ENCODE measurements around the gene TPRG1L. TPM values are rescaled to one million over a fixed set of nuclear protein-coding genes. Genes with fewer than 3 reads are reported as not detected.

Gene TPRG1L
- total RNA-seq, 2 experiments from 2014 or later, result 15.9 to 17.3 TPM

DNA sequence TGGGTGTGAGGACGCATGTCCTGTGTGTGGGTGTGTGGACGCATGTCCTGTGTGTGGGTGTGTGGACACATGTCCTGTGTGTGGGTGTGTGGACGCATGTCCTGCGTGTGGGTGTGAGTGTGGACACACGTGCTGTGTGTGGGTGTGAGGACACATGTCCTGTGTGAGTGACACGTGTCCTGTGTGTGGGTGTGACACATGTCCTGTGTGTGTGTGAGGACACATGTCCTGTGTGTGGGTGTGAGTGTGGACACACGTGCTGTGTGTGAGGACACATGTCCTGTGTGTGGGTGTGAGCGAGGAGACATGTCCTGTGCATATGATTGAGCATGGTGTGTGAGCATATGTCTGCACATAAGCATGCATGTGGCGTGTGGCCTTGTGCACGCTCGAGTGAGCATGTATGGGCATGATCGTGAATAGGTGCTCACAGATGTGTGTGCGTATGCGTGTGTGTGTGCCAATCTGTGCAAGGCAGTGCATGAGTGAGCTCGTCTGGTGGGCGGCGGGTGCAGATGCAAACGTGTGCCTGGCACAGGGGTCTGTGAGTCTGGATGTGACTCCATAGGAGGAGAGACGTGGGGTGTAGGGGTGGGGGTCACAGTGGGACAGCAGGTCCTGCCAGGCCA, 38.8 kb upstream of the TPRG1L start:
- ChIA-PET POLR2A (no interaction called here), CTCF (no interaction called here)
- Mint-ChIP-seq H3K4me1 (no peaks in the 10 kb centered on the region), H3K36me3 (ENCODE audit: low read depth) (no peaks in the 10 kb centered on the region), H3K9me3 (no peaks in the 10 kb centered on the region), H3K4me3 (no peak overlapping the region), H3K27ac (no peak overlapping the region), H3K27me3 (no peaks in the 10 kb centered on the region)
- no peak for DNase-seq

DNA sequence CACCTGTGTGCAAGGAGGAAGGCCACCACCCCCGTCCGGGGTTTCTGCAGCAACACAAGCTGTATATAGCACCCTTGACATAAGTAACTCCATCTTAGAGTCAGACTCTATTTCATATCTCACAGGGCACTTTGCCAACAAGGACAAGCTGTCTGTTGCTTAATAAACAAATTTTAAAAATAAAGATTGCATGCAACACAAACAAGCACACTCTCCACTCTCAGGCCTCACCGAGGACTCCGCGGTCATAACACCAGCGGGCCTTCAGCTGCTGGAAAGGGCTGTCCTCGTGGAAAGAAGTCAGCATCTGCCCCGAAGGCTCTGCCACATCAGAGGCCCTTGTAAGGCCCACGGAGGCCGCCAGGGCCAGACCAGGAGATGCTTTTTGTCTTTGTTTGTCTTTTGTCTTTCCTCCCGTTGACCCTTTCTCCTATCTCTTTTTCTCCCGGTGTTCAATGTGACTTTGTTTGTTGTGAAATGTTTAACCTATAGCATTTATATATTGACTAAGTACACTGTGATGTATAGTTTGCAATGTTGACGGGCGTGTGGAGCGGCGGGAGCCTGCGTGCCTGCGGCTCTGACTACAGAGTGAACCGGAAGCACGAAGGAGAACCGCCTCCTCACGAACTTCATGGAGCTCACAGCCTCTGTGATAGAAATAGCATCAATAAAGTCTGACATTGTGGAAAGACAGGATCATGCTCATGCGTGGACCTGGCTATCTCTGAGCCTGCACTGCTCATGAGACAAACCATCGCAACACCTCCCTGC, 37.6 kb upstream of the TPRG1L start:
- H3K9me3 Mint-ChIP-seq, result no peaks in the 10 kb centered on the region
- POLR2A ChIA-PET, result no interaction called here
- no peak overlapping the region for H3K27ac Mint-ChIP-seq
- no peak overlapping the region for H3K4me3 Mint-ChIP-seq
- no peak for DNase-seq
- H3K27me3 Mint-ChIP-seq, result no peaks in the 10 kb centered on the region
- no peaks in the 10 kb centered on the region for H3K4me1 Mint-ChIP-seq
- no peaks in the 10 kb centered on the region for H3K36me3 Mint-ChIP-seq (ENCODE audit: low read depth)
- CTCF ChIA-PET, result no interaction called here

- ChIA-PET POLR2A (no interaction called here), CTCF (no interaction called here)
- no peaks in the 10 kb centered on the region for H3K27me3 Mint-ChIP-seq
- H3K36me3 Mint-ChIP-seq (ENCODE audit: low read depth), result no peaks in the 10 kb centered on the region
- no peak overlapping the region for H3K27ac Mint-ChIP-seq
- no peaks in the 10 kb centered on the region for H3K4me1 Mint-ChIP-seq
- DNase-seq, result no peak
- H3K9me3 Mint-ChIP-seq, result no peaks in the 10 kb centered on the region
- H3K4me3 Mint-ChIP-seq, result no peak overlapping the region
These were observed 36.4 kb upstream of the TPRG1L start for GRCh38 chr1:3588395-3588794.

- POLR2A ChIA-PET, result no interaction called here
- Mint-ChIP-seq H3K36me3 (ENCODE audit: low read depth) (no peaks in the 10 kb centered on the region), H3K4me3 (no peak overlapping the region), H3K27ac (no peak overlapping the region), H3K9me3 (no peaks in the 10 kb centered on the region), H3K4me1 (no peaks in the 10 kb centered on the region), H3K27me3 (no peaks in the 10 kb centered on the region)
- CTCF ChIA-PET, result interaction anchor here (1.1 kb wide), 1 partner anchor 29 kb away, joined by 3 read pairs; no protein-coding TSS in a partner anchor
- DNase-seq, result no peak
These were observed 34.6 kb upstream of the TPRG1L start for GRCh38 chr1:3590139-3590763.

DNA sequence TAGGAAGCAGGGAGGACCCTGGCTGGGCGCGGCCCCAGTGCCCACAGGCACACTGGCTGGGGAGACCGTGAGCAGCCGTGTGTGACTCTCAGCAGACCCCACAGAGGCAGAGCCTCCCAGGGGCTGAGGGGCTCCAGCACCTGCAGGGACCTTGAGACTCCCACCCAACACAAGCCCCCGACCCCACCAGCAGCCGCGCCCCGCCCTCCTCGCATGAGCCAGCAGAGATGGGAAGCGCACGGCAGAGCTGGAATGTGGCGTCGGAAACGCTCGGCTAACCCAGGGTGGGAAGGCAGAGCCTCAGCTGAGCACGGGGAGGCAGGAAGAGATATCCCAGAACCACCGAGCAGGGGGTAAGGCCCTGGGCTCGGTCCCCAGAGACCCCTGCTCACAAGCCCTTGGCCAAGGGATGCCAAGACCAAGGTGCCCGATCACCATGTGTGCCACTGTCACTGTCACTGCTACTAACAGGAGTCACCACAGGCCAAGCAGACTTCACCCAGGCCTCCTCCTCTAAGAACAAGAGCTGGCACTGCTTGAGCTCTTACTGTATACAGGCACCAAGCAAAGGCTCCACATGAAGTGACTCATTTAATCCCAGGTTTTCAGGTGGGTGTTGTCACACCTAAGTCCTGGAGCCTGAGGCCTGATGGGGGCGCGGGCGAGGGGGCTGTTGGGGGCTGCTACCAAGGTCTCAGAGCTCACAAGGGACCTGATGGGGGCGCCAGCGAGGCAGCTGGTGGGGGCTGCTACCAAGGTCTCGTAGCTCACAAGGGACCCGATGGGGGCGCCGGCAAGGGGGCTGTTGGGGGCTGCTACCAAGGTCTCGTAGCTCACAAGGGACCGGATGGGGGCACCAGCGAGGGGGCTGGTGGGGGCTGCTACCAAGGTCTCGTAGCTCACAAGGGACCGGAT, 33.6 kb upstream of the TPRG1L start:
- CTCF ChIA-PET, result no interaction called here
- Mint-ChIP-seq H3K27ac (no peak overlapping the region), H3K36me3 (ENCODE audit: low read depth) (no peaks in the 10 kb centered on the region), H3K27me3 (no peaks in the 10 kb centered on the region), H3K4me3 (no peak overlapping the region), H3K9me3 (no peaks in the 10 kb centered on the region), H3K4me1 (no peaks in the 10 kb centered on the region)
- POLR2A ChIA-PET, result no interaction called here
- no peak for DNase-seq

GRCh38 chr1:3593334-3593733, 31.5 kb upstream of the TPRG1L start:
- ChIA-PET POLR2A (no interaction called here), CTCF (no interaction called here)
- Mint-ChIP-seq H3K36me3 (ENCODE audit: low read depth) (no peaks in the 10 kb centered on the region), H3K9me3 (no peaks in the 10 kb centered on the region), H3K27ac (no peak overlapping the region), H3K4me3 (no peak overlapping the region), H3K27me3 (no peaks in the 10 kb centered on the region), H3K4me1 (peaks cover 11% of the 10 kb centered on the region)
- DNase-seq, result no peak

GRCh38 chr1:3593745-3594144, 31.1 kb upstream of the TPRG1L start:
- H3K36me3 Mint-ChIP-seq (ENCODE audit: low read depth), result no peaks in the 10 kb centered on the region

DNA sequence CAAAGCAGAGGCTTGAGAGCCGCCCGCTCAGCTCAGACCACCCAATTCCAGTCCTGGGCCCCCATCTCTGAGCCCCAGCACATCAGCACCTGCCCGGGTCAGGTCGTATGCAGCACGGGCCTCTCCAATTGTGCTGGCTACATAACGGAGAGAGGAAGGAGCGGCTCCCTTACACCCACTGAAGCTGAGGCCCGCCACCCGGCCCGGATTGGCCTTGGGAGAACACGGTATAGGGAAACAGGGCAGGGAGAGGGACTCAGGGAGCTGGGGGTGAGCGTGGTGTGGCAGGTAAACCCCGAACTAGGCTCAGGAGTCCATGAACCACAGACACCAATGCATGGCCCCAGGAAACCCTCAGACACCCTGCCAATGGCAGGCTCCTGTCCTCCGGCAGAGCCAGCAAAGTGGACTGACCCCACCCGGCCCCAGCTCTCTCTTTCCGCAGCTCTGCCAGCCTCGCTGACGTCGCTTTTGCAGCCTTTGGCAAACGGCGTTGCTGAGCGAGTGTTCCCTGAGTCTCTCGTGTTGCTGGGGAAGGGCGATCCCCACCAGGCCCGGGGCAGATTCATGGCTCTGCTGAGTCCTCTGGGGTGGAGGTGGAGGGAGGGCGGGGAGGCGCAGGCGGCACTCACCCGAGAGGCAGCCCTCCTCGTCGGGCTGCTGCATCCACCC, 30.0 kb upstream of the TPRG1L start:
- POLR2A ChIA-PET, result no interaction called here
- CTCF ChIA-PET, result no interaction called here
- no peak overlapping the region for H3K4me3 Mint-ChIP-seq
- H3K9me3 Mint-ChIP-seq, result no peaks in the 10 kb centered on the region
- peaks cover 11% of the 10 kb centered on the region for H3K4me1 Mint-ChIP-seq
- H3K27me3 Mint-ChIP-seq, result no peaks in the 10 kb centered on the region
- H3K27ac Mint-ChIP-seq, result no peak overlapping the region
- no peaks in the 10 kb centered on the region for H3K36me3 Mint-ChIP-seq (ENCODE audit: low read depth)
- DNase-seq, result no peak

More at GRCh38 chr1:3593745-3594144, 31.1 kb upstream of the TPRG1L start:
- H3K9me3 Mint-ChIP-seq, result no peaks in the 10 kb centered on the region
- DNase-seq, result no peak
- no peak overlapping the region for H3K4me3 Mint-ChIP-seq
- H3K27me3 Mint-ChIP-seq, result no peaks in the 10 kb centered on the region
- H3K27ac Mint-ChIP-seq, result no peak overlapping the region
- H3K4me1 Mint-ChIP-seq, result peaks cover 11% of the 10 kb centered on the region
- ChIA-PET POLR2A (no interaction called here), CTCF (no interaction called here)

GRCh38 chr1:3595949-3596348, 28.9 kb upstream of the TPRG1L start:
- DNase-seq, result no peak
- ChIA-PET POLR2A (no interaction called here), CTCF (no interaction called here)
- Mint-ChIP-seq H3K4me1 (peaks cover 11% of the 10 kb centered on the region), H3K9me3 (no peaks in the 10 kb centered on the region), H3K4me3 (no peak overlapping the region), H3K36me3 (ENCODE audit: low read depth) (no peaks in the 10 kb centered on the region), H3K27me3 (no peaks in the 10 kb centered on the region), H3K27ac (no peak overlapping the region)

GRCh38 chr1:3596663-3597598, 27.9 kb upstream of the TPRG1L start:
- Mint-ChIP-seq H3K27me3 (no peaks in the 10 kb centered on the region), H3K4me1 (peaks cover 11% of the 10 kb centered on the region), H3K9me3 (no peaks in the 10 kb centered on the region), H3K27ac (peak overlapping the region; percentile 3), H3K36me3 (ENCODE audit: low read depth) (no peaks in the 10 kb centered on the region), H3K4me3 (no peak overlapping the region)
- ChIA-PET POLR2A (no interaction called here), CTCF (no interaction called here)
- DNase-seq, result no peak

DNA sequence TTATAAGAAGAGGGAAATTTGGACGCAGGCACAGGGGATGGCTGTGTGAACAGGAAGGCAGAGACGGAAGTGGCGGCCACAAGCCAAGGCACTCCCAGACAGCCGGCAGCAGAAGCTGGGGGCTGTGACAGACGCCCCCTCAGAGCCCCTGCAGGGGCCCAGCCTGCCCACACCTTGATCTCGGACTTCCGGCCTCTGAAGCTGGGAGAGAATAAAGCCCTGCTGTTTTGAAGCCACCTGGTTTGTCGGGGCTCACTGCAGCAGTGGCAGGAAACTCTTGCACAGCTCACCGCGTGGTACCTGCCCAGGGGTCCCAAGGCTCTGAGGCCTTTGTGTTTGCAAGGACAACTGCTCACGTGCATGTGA, 27.2 kb upstream of the TPRG1L start:
- no peaks in the 10 kb centered on the region for H3K9me3 Mint-ChIP-seq
- peaks cover 11% of the 10 kb centered on the region for H3K4me1 Mint-ChIP-seq
- H3K36me3 Mint-ChIP-seq (ENCODE audit: low read depth), result no peaks in the 10 kb centered on the region
- H3K4me3 Mint-ChIP-seq, result no peak overlapping the region
- H3K27ac Mint-ChIP-seq, result peak overlapping the region; percentile 3
- H3K27me3 Mint-ChIP-seq, result no peaks in the 10 kb centered on the region
- POLR2A ChIA-PET, result no interaction called here
- CTCF ChIA-PET, result no interaction called here
- DNase-seq, result no peak

- ChIA-PET CTCF (no interaction called here), POLR2A (no interaction called here)
- H3K27ac Mint-ChIP-seq, result no peak overlapping the region
- no peaks in the 10 kb centered on the region for H3K27me3 Mint-ChIP-seq
- DNase-seq, result no peak
- H3K36me3 Mint-ChIP-seq (ENCODE audit: low read depth), result no peaks in the 10 kb centered on the region
- H3K4me3 Mint-ChIP-seq, result no peak overlapping the region
- H3K9me3 Mint-ChIP-seq, result no peaks in the 10 kb centered on the region
- H3K4me1 Mint-ChIP-seq, result peaks cover 11% of the 10 kb centered on the region
These were observed 26.7 kb upstream of the TPRG1L start for GRCh38 chr1:3598051-3598491.

Measured in activated CD4-positive, alpha-beta memory T cell treated with anti-CD3 and anti-CD28 coated beads, Interleukin-2, amount 10 ng/mL, durations not matched to agents 7 days and 5 days (primary cell).